GM12878 (cell line): Measurements from ENCODE around the gene SRSF2. TPM values are rescaled to one million over a fixed set of nuclear protein-coding genes. Genes with fewer than 3 reads are reported as not detected.

Experiments
- ATAC-seq: fragments of 200-7000 bp; cut with Tn5 transposase; 3 replicates; pipeline ENCODE4 v1.9.1; 2020; ENCODE audit warnings: mild to moderate bottlenecking, moderate library complexity
- BruUV-seq: library from RNA; stranded (reverse); fragments of 400-500 nt; replicated peaks from 2 replicates; lab custom pipeline; 2021; lab: Mats Ljungman, UMichigan
- CTCF ChIA-PET: fragments of 300-600 bp; sonication (Branson Sonifier 250); formaldehyde crosslinking; extraction: SDS; loops from one replicate; lab custom pipeline; 2021; ENCODE audit warnings: inconsistent platforms; lab: Yijun Ruan, JAX
- POLR2A ChIA-PET: fragments of 350-600 bp; formaldehyde crosslinking; extraction: SDS; loops from one replicate; lab custom pipeline; 2021; ENCODE audit warnings: inconsistent platforms; lab: Charles Lee
- RAD21 ChIA-PET: fragments of 300-600 bp; sonication (Branson Sonifier 250); formaldehyde crosslinking; loops from one replicate; lab custom pipeline; 2023; ENCODE audit warnings: antibody characterized with exemption; ENCODE audit not compliant: unreplicated experiment; lab: Charles Lee
- SMC1A ChIA-PET: fragments of 300-600 bp; sonication (Branson Sonifier 250); formaldehyde crosslinking; loops from one replicate; lab custom pipeline; 2023; ENCODE audit not compliant: unreplicated experiment, uncharacterized antibody; lab: Charles Lee
- DNase-seq: peaks from one replicate; pipeline ENCODE4 v3.0.0-alpha.2; 2011; ENCODE audit warnings: low read depth, low spot score
- FAIRE-seq: peaks from 3 replicates; lab custom pipeline; 2011; peaks lifted over from hg19 to GRCh38; lab: Jason Lieb, UNC
- H2AFZ ChIP-seq: 2 replicates; pipeline ENCODE4 v1.6.0; 2011; ENCODE audit warnings: low read depth, low read length, control low read depth; ENCODE audit not compliant: control insufficient read depth
- H3K27ac ChIP-seq: 2 replicates; pipeline ENCODE4 v1.5.1; 2011; ENCODE audit warnings: control low read depth; ENCODE audit not compliant: control insufficient read depth, insufficient read depth
- H3K27me3 ChIP-seq, 2 experiments: replicated peaks in 1 of 2; 2 replicates each; pipeline versions ENCODE4 v1.6.0 to v1.6.1; 2011; ENCODE audit warnings: low read length in 1 of 2; ENCODE audit not compliant: control insufficient read depth in 2 of 2, insufficient read depth in 2 of 2
- H3K36me3 ChIP-seq, 2 experiments: 2 replicates each; pipeline ENCODE4 v1.5.1; 2011; ENCODE audit warnings: low read length in 1 of 2; ENCODE audit not compliant: control insufficient read depth in 2 of 2, insufficient read depth in 2 of 2
- H3K4me1 ChIP-seq: 2 replicates; pipeline ENCODE4 v1.6.1; 2011; ENCODE audit warnings: mild to moderate bottlenecking, low read length, moderate library complexity, mixed read lengths; ENCODE audit not compliant: control insufficient read depth, insufficient read depth
- H3K4me2 ChIP-seq: 2 replicates; pipeline ENCODE4 v1.6.0; 2011; ENCODE audit warnings: control low read depth; ENCODE audit not compliant: control insufficient read depth, insufficient read depth
- H3K4me3 ChIP-seq: fragments of 200-600 bp; sonication (generic); 2 replicates; pipeline ENCODE4 v1.5.1; 2016
- H3K79me2 ChIP-seq: 2 replicates; pipeline ENCODE4 v1.6.0; 2011; ENCODE audit warnings: low read length; ENCODE audit not compliant: control insufficient read depth, insufficient read depth
- H3K9ac ChIP-seq: 2 replicates; pipeline ENCODE4 v1.8.0; 2011; ENCODE audit warnings: low read length, control low read depth, mixed read lengths; ENCODE audit not compliant: control insufficient read depth, insufficient read depth
- H3K9me3 ChIP-seq: replicated peaks from 3 replicates; pipeline ENCODE4 v1.5.1; 2011; ENCODE audit warnings: mild to moderate bottlenecking, low read length; ENCODE audit not compliant: control insufficient read depth, insufficient read depth
- H4K20me1 ChIP-seq: 2 replicates; pipeline ENCODE4 v1.6.0; 2011; ENCODE audit not compliant: control insufficient read depth, insufficient read depth
- ASH2L ChIP-seq: fragments of 300-600, 200-600 bp; sonication (generic); IDR thresholded peaks from 2 replicates; pipeline ENCODE4 v1.6.1; 2017; ENCODE audit warnings: low read depth, mild to moderate bottlenecking, borderline replicate concordance
- ATF2 ChIP-seq: IDR thresholded peaks from 2 replicates; pipeline ENCODE4 v1.6.1; 2012; ENCODE audit warnings: low read length, inconsistent platforms
- ATF3 ChIP-seq: IDR thresholded peaks from 2 replicates; pipeline ENCODE4 v1.6.1; 2011; ENCODE audit warnings: low read depth, mild to moderate bottlenecking, low read length, moderate library complexity, borderline replicate concordance; ENCODE audit errors: extremely low read depth
- DPF2 ChIP-seq: fragments of 450-650 bp; IDR thresholded peaks from 2 replicates; pipeline ENCODE4 v1.6.1; 2017; ENCODE audit warnings: mild to moderate bottlenecking
- HDAC6 ChIP-seq: fragments of 200-600 bp; sonication (generic); IDR thresholded peaks from one replicate; pipeline ENCODE4 v1.8.0; 2017; ENCODE audit warnings: antibody characterized with exemption; ENCODE audit not compliant: unreplicated experiment
- HDGF ChIP-seq: fragments of 450-650 bp; IDR thresholded peaks from 2 replicates; pipeline ENCODE4 v1.6.1; 2016; ENCODE audit warnings: antibody characterized with exemption
- MTA3 ChIP-seq: IDR thresholded peaks from 2 replicates; pipeline ENCODE4 v1.6.1; 2012; ENCODE audit warnings: low read length, inconsistent platforms, borderline replicate concordance
- NR2F1 ChIP-seq: fragments of 450-650 bp; conservative IDR thresholded peaks from 2 replicates; pipeline ENCODE4 v1.6.1; 2017; ENCODE audit warnings: mild to moderate bottlenecking
- PAX5 ChIP-seq: IDR thresholded peaks from 2 replicates; pipeline ENCODE4 v1.6.1; 2011; ENCODE audit warnings: low read depth, low read length, borderline replicate concordance
- PKNOX1 ChIP-seq: fragments of 450-650 bp; IDR thresholded peaks from 2 replicates; pipeline ENCODE4 v1.6.1; 2016; ENCODE audit warnings: mild to moderate bottlenecking
- RFX5 ChIP-seq: IDR thresholded peaks from 2 replicates; pipeline ENCODE4 v1.6.1; 2011; ENCODE audit warnings: low read depth, low read length, improper control_type of control experiment
- SMC3 ChIP-seq: IDR thresholded peaks from 2 replicates; pipeline ENCODE4 v1.6.1; 2011; ENCODE audit warnings: low read length, improper control_type of control experiment, borderline replicate concordance
- TCF12 ChIP-seq: IDR thresholded peaks from 2 replicates; pipeline ENCODE4 v1.6.1; 2011; ENCODE audit warnings: low read depth, mild to moderate bottlenecking, low read length
- ZBED1 ChIP-seq: IDR thresholded peaks from 2 replicates; pipeline ENCODE4 v1.6.1; 2016; ENCODE audit warnings: borderline replicate concordance
- ZNF384 ChIP-seq: IDR thresholded peaks from 2 replicates; pipeline ENCODE4 v1.6.1; 2012; ENCODE audit warnings: low read depth, mild to moderate bottlenecking, low read length, improper control_type of control experiment, borderline replicate concordance
- WGBS: methylation state at CpG from one replicate; pipeline ENCODE4 v1.1.6; 2016; ENCODE audit warnings: low lambda C conversion rate; ENCODE audit not compliant: insufficient replicate concordance, insufficient coverage; ENCODE audit errors: missing lambda C conversion rate; 5-methylcytosine and 5-hydroxymethylcytosine counted together
- in situ Hi-C: fragments of 300-500 bp; cut with MboI; formaldehyde crosslinking; loops from 9 replicates; pipeline ENCODE4 v1.14.3; 2018; ENCODE audit warnings: mixed read lengths
- intact Hi-C: fragments of 100-400 bp; cut with micrococcal nuclease; formaldehyde crosslinking; loops from one replicate; pipeline ENCODE4 v1.14.2; 2022; ENCODE audit not compliant: unreplicated experiment
- polyA plus RNA-seq, 11 experiments: library from polyadenylated mRNA; depleted of rRNA in 4 of 11; unstranded in 6 of 11; stranded (reverse) in 5 of 11; fragments of >200 nt; fragmentation: Nextera tagmentation in 4 of 11; fragmentation: Illumina TruSeq in 1 of 11; extraction: Ambion mirVana in 4 of 11; extraction: Trizol in 1 of 11; gene quantifications; 1 replicate in 1 of 11; 2 replicates in 10 of 11; pipeline versions ENCODE4 v1.2.1 to v1.2.3, GENCODE V29; 2011 to 2016; ENCODE audit warnings: inconsistent platforms in 2 of 11, missing spikeins in 2 of 11, low read depth in 1 of 11
- total RNA-seq, 4 experiments: library from RNA; depleted of rRNA in 3 of 4; stranded (reverse); fragments of >200 nt in 3 of 4; fragmentation: Illumina TruSeq in 1 of 4; extraction: Trizol in 1 of 4; gene quantifications; 2 replicates each; pipeline versions ENCODE4 v1.2.1 to v1.2.3, GENCODE V29; 2013 to 2021

The SRSF2 gene
- total and polyA plus RNA-seq, 10 of the 15 experiments (the other 5 are each of a cell fraction or from before 2014, with no cell fraction given), result 225 to 795 (median 410) TPM

GRCh38 chr17:76726776-76727718, 10.1 kb downstream of the SRSF2 start, which contains the start of gene METTL23:
Gene METTL23, plus strand, starts transcription at chr17:76726839. Its CDS starts 2,872 bp downstream, at chr17:76729711.
- FAIRE-seq (peak; percentile 56), ATAC-seq (peak; percentile 72), DNase-seq (no peak)
- Histone ChIP-seq H3K4me2 (peak within 1 kb of the TSS; percentile 68), H3K27me3 (no peaks in the 10 kb centered on the region), H3K4me3 (peak within 1 kb of the TSS; percentile 97), H3K79me2 (peaks cover 73% of the 10 kb centered on the region), H4K20me1 (no peaks in the 10 kb centered on the region), H3K9me3 (no peaks in the 10 kb centered on the region), H3K4me1 (no peaks in the 10 kb centered on the region; the same call in 1 of the 2 replicates), H3K9ac (peak within 1 kb of the TSS; percentile 98), H3K27ac (peak within 1 kb of the TSS; percentile 98), H2AFZ (peak within 1 kb of the TSS; percentile 78), H3K36me3 (peaks cover 0 to 16% of the 10 kb centered on the region in 2 experiments; a peak in 2 of 4 replicates)
- intact Hi-C loops (loop anchor here (1.0 to 5.0 kb wide), 2 partner anchors 8 to 110 kb away; no protein-coding TSS in a partner anchor), in situ Hi-C loops (no loop called here)
- ChIA-PET RAD21 (interaction anchor here (0.7 to 1.8 kb wide), 6 partner anchors 9 to 115 kb away, joined by 3 to 12 read pairs (median 4); partner anchors contain the start of genes MFSD11 and SRSF2), SMC1A (interaction anchor here (0.9 to 1.8 kb wide), 4 partner anchors 9 to 127 kb away, joined by 3 to 10 read pairs (median 6); partner anchors contain the start of gene MFSD11), CTCF (interaction anchor here (0.6 to 7.2 kb wide), 15 partner anchors 8 to 544 kb away, joined by 3 to 65 read pairs (median 4); partner anchors contain the start of genes MFSD11 and SRSF2), POLR2A (interaction anchor here (0.6 to 4.4 kb wide), 8 partner anchors 10 to 65 kb away, joined by 3 to 60 read pairs (median 4); partner anchors contain the start of genes MFSD11 and SRSF2)
- TSS peak; percentile 88 for BruUV-seq
- WGBS, result under 1% methylated on average over 47 of the region's 71 CpGs
- TF ChIP-seq PAX5 (peak; percentile 8; the same call in 1 of the 2 replicates), DPF2 (peak; percentile 79), ZNF384 (no peak), MTA3 (no peak), HDGF (no peak), RFX5 (no peak), HDAC6 (no peak), ATF2 (no peak), ZBED1 (no peak), TCF12 (peak; percentile 54; the same call in 1 of the 2 replicates), ASH2L (no peak), PKNOX1 (peak; percentile 17; the same call in 1 of the 2 replicates), NR2F1 (peak; percentile 79), ATF3 (peak; percentile 3; the same call in 1 of the 2 replicates), SMC3 (peak; percentile 37; the same call in 1 of the 2 replicates)
